ENCODE results near the gene ILKAP.

The ILKAP gene

DNA sequence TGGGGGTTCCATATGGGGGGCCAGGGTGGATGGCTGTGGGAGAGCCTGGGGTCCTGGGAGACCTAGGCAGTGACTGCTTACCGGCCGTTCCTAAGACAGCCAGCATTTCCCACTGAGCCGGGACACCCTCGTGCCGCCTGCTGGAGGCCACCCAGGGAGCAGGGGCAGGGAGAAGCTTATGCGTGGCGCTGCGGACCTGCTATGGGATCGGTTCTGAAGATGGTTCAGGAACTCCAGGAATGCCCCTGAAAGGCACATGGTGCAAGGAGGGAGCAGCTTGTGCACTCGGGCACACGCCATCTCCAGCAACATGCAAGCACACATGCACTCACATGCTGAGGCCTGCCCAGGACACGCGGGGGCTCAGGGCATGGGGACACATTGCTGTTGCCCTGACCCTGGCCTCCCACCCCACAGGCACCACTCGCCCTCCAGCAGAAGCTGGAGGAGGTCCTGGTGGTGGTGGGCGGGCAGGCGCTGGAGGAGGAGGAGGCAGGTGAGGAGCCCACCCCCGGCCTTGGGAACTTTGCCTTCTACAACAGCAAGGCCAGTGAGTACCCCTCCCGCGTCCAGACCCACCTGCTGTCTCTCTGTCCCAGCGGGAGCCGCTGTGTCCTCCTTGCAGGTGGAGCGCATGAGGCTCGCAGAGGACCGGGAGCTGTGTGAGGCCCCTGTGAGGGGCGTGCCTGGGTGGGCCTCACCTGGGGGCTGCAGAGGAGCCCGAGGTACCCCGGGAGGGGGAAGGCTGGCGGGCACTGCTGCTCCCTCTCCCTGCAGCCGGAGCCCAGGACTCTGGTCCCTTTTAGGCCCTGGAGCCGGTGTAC, 60.9 kb downstream of the ILKAP start:
- TF ChIP-seq, protein P1, sequence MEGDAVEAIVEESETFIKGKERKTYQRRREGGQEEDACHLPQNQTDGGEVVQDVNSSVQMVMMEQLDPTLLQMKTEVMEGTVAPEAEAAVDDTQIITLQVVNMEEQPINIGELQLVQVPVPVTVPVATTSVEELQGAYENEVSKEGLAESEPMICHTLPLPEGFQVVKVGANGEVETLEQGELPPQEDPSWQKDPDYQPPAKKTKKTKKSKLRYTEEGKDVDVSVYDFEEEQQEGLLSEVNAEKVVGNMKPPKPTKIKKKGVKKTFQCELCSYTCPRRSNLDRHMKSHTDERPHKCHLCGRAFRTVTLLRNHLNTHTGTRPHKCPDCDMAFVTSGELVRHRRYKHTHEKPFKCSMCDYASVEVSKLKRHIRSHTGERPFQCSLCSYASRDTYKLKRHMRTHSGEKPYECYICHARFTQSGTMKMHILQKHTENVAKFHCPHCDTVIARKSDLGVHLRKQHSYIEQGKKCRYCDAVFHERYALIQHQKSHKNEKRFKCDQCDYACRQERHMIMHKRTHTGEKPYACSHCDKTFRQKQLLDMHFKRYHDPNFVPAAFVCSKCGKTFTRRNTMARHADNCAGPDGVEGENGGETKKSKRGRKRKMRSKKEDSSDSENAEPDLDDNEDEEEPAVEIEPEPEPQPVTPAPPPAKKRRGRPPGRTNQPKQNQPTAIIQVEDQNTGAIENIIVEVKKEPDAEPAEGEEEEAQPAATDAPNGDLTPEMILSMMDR (IDR thresholded peaks at IDR 0.05): no peak
- DNase-seq (ENCODE audit: low spot score): no peak
- H3K27ac ChIP-seq: peak overlapping the region; percentile 6 to 82
- H3K4me3 ChIP-seq: peak overlapping the region; percentile 50

DNA sequence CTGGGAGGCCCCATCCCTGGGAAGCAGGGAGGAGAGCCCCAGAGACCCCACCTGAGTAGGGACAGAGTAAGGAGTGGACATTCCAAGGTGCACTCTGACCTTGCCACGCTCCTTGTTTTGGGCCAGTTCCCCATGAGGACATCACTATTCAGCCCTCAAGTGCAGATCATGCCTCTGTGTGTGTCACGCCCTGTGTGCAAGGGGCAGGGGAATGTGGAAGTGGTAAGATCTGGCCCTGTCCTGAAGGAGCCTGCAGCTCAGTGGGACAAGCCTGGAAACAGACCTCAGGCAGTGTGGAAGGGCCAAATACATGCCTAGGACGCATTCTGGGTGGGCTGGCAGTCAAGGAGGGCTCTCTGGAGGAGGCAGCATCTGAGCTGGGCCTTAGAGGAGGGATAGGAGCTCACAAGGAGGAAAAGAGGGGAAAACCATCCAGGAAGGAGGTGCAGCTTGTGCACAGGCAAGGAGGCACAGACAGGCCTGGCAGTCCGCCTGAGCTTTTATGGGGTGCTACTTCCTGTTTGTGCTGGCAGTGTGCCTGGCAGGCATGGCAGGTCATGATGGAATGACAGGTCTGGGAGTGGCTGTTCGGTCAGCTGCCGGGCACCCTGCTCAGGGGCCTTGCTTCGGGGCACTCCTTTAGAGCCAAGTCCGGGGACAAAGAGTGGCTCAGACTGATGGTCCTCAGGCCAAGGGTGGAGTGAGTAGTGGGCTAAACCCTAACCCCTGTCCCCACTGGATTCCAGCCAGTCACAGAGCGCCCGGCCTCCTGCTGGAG, 61.8 kb downstream of the ILKAP start:
- Histone ChIP-seq H3K4me3 (peak overlapping the region; percentile 50), H3K27ac (peak overlapping the region in 1 of 2 donors; percentile 82)
- no peak for DNase-seq (ENCODE audit: low spot score)
- TF ChIP-seq, protein P1 (IDR thresholded peaks at IDR 0.05): no peak

DNA sequence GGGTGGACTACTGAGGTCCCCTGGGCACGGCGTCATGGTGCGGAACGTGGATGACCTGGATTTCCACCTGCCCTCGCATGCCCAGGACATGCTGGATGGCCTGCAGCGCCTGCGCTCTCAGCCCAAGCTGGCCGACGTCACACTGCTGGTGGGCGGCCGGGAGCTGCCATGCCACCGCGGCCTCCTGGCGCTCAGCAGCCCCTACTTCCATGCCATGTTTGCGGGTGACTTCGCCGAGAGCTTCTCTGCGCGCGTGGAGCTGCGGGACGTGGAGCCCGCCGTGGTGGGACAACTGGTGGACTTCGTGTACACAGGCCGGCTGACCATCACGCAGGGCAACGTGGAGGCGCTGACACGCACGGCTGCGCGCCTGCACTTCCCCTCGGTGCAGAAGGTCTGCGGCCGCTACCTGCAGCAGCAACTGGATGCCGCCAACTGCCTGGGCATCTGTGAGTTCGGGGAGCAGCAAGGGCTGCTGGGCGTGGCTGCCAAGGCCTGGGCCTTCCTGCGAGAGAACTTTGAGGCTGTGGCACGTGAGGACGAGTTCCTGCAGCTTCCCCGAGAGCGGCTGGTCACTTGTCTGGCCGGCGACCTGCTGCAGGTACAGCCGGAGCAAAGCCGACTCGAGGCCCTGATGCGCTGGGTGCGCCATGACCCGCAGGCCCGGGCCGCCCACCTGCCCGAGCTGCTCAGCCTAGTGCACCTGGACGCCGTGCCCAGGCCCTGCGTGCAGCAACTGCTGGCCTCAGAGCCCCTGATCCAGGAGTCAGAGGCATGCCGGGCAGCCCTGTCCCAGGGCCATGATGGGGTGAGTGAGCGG, 62.6 kb downstream of the ILKAP start:
- Histone ChIP-seq H3K4me3 (peak overlapping the region; percentile 50), H3K27ac (no peak overlapping the region)
- TF ChIP-seq, protein P1 (IDR thresholded peaks at IDR 0.05): no peak
- DNase-seq (ENCODE audit: low spot score): no peak

DNA sequence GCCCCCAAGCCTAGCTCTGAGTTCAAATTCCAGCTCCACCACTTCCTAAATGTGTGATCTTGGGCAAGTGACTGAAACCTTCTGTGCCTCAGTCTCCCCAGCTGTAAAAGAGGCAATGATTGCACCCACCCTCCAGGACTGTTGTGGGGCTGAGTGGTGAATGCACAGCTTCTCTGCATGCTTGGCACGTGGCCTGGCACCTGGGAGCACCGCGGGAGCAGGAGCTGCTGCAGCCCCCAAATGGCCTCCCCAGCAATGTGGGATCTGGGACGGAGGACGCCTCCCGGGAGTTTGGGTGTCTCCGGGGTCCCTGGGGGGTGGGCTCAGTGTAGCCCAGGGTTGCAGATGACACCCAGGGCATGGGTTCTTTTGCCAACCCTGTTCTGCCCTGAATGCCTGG, 63.5 kb downstream of the ILKAP start:
- no peak overlapping the region for H3K27ac ChIP-seq
- no peak for DNase-seq (ENCODE audit: low spot score)
- TF ChIP-seq, protein P1 (IDR thresholded peaks at IDR 0.05): no peak
- peak overlapping the region; percentile 67 for H3K4me3 ChIP-seq

DNA sequence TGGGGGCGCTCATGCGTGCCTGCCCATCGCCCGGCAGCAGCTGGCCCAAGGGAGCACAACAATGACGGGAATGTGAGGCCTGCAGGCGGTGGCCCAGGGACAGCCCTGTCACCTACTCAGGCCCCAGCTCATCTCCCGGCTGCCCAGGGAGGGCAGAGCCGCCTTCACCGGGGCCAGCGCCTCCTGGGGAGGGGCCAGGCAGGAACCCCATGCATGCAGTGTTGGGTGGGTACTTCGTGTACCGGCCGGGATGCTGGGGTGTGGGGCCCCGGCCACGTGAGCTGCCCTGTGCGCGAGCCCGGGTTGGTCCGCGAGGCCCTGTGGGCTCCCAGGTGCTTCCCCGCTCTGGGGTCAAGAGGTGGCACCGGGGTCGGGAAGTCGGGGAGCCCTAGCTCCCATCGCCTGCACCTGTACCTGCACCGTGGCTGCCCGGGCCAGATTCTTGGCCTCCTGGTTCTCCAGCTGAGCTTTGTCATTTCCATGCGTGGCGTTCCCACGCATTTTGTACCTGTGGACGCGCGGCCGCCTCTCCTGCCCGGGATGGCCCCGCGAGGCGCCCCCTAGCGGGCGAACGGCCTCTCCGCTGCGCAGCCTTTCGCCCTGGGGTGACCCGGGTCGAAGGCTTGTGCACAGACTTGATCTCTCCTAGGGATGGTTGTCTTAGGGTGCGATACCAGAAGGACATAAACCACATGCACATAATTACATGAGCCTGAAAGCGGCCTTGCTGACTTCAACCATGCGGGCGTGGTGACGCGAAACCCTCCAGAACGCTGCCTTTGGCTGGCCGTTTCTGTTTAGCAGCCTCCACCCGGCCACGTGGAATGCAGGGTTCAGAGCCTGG, 64.1 kb downstream of the ILKAP start:
- DNase-seq (ENCODE audit: low spot score): no peak
- H3K27ac ChIP-seq: peak overlapping the region; percentile 76 to 85
- TF ChIP-seq, protein P1 (IDR thresholded peaks at IDR 0.05): peak; percentile 45
- peak overlapping the region; percentile 67 for H3K4me3 ChIP-seq

Data from coronary artery (tissue), 2 donors.